GM21619 (cell line): ENCODE data around the gene MBD4.

Experiments used
- ATAC-seq: cut with Tn5 transposase; IDR thresholded peaks from one replicate; pipeline ENCODE4 v1.9.1; 2021; ENCODE audit not compliant: unreplicated experiment

MBD4 gene

DNA sequence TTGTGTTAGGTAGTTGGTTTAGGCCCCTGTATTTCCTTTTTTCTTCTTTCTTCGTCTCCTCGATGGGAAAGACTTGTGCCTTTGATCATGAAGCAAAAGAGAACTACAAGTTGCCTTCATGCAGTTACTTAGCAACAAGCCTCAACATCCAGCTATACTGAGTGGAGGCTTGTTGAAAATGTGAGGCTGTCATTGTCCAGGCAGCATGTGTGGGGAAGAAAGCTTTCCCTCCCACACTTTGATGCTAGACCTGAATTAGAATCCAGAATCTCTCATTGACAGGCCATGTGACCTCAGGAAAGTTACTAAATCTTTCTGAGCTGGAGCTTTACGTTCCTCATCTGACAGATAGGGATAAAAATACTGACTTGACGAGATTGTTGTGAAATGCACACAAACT lies 24.0 kb upstream of the MBD4 start:
- no peak for ATAC-seq

- no peak for ATAC-seq
Observed at GRCh38 chr3:129463094-129463493, 23.3 kb upstream of the MBD4 start.

- no peak for ATAC-seq
Observed at GRCh38 chr3:129462361-129462968, 22.7 kb upstream of the MBD4 start.

DNA sequence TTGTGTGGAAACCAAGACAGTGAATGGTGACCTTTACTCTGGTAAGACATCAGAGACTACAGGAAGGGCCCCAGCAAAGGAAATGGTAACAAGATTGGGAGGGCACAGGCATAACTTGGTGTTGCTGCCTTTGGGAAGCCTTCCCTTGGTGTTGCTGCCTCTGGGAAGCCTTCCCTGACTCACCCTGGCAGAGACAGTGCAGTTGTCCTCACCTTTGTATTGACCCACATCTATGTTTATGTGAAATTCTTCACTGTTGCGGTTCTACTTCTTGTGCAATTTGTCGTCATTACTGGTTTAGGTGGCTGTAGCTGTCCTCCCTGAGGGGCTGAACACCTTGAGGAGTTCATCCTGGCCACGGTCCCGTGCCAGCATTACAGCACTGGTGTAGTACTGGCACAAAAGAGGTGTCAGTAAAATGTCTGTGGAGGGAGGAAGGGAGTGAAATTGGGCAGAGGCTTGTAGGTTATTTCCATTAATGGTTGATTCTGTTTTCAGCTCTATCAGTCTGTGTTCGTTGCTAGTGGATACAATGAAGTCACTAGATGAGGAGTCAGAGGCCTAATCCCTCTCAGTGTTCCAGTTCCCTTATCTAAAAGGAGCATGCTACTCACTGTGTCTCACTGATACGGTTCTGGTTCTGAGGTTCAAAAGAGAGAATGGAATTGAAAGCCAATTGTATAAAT lies 21.9 kb upstream of the MBD4 start:
- peak; percentile 11 for ATAC-seq

GRCh38 chr3:129461022-129461421 lies 21.3 kb upstream of the MBD4 start:
- ATAC-seq, result peak; percentile 50

- ATAC-seq, result no peak
Observed at GRCh38 chr3:129460572-129460971, 20.8 kb upstream of the MBD4 start.

DNA sequence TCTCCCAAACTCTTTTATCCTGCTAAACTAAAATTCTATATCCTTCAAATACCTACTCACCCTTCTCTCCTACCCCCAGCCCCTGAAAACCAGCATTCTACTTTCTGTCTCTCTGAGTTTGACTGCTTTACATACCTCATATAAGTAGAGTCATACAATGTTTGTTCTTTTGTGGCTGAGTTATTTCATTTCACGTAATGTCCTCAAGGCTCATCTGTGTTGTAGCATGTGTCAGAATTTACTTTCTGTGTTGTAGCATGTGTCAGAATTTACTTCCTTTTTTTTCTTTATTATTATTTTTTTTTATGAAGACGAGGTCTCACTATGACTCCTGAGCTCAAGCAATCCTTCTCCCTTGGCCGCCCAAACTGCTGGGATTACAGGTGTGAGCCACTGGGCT lies 20.4 kb upstream of the MBD4 start:
- no peak for ATAC-seq

GRCh38 chr3:129453732-129454131 lies 14.0 kb upstream of the MBD4 start:
- ATAC-seq, result no peak

GRCh38 chr3:129449279-129450115 lies 9.7 kb upstream of the MBD4 start:
- no peak for ATAC-seq

GRCh38 chr3:129448186-129448895 lies 8.6 kb upstream of the MBD4 start:
- no peak for ATAC-seq

GRCh38 chr3:129446926-129447325 lies 7.2 kb upstream of the MBD4 start:
- ATAC-seq, result no peak

DNA sequence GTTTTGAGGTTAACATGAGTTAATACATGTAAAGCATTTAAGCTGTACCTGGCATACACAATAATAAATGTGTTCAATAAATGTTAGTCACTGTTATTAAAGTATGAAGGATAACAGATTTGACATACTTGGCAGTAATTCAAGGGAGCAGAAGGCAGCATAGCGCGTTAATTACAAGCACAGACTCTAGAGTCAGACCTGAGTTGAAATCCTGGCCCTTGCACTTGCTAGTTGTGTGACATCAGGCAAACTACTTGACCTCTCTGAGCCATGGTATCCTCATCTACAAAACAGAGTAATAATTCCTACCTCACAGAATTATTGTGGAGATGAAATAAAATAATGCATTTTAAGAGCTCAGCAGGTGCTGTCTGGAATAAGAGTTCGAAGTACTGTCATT lies 5.7 kb upstream of the MBD4 start:
- no peak for ATAC-seq

GRCh38 chr3:129442947-129443346 lies 3.2 kb upstream of the MBD4 start:
- no peak for ATAC-seq

GRCh38 chr3:129442486-129442885 lies 2.7 kb upstream of the MBD4 start:
- ATAC-seq, result no peak

DNA sequence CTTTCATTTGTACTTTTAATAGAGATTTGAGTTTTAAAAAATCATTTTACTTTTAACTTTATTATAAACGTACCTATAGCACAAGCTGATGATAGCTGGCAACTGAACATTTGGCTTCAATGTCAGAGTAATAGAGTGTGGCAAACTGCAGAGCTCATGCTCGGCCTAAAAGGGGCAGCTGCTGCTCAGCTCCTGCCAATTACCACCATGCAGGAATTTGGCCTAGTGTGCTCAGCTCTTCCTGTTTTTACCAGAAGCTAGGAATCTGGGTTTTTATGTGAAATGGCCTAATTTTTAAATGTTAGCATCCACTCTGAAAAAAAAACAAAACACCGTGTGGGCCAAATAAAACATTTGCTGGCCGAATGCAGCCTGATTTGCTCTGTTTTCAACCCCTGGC lies 2.0 kb upstream of the MBD4 start:
- no peak for ATAC-seq

- no peak for ATAC-seq
Observed at GRCh38 chr3:129441215-129441614, 1.5 kb upstream of the MBD4 start.

- no peak for ATAC-seq
Observed at GRCh38 chr3:129440618-129441190, 956 bp upstream of the MBD4 start.

GRCh38 chr3:129439226-129439816 lies 427 bp downstream of the MBD4 start:
- ATAC-seq, result no peak

DNA sequence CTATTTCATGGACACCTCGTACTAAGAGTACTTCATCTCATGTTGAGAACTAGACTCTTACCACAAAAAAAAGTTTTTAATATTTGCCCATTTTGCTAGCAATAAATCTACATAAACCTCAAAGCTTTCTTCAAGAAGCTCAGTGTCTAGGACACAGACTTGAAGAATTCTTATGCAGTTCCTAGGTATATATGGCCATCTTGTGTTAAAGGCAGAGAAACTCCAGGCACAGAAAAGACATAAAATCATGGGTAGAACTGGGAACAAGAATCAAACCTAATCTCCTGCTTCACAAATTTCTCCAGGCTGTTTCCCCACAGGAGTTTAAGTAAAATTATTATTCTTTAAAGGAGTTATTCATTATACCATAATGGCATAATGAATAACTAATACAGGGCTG lies 4.4 kb downstream of the MBD4 start:
- no peak for ATAC-seq

- ATAC-seq, result no peak
Observed at GRCh38 chr3:129434140-129434539, 5.6 kb downstream of the MBD4 start.

DNA sequence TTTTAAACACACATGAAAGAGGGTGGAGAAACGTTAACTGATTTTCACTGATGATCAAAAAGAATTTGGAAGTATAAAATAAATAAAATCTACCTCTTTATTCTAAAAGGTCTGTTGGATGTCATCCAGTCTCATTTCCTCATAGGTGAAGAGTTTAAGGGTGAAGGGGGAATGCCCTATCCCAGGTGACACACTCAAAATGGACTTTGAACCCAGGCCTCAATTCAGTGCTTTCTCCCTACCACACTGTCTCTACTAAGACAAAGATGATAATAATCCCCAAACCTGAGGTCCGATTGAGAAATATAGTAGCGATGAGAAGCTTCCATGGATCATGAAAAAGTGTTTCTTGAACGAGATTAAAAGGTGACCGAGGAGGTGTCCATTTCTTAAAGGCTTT lies 6.2 kb downstream of the MBD4 start:
- ATAC-seq, result no peak
